Neural progenitor cell (in vitro differentiated cells): ENCODE measurements around the gene MRGPRE. TPM values are rescaled to one million over a fixed set of nuclear protein-coding genes. Genes with fewer than 3 reads are reported as not detected.
"Not testable (repeated sequence)": the region's sequence is repeated elsewhere in the genome, so short reads cannot be mapped to it uniquely, and the experiment has no call there.

Experiments used
- DNase-seq: peaks from one replicate; pipeline ENCODE4 v3.0.0-alpha.2; 2016; ENCODE audit warnings: low spot score
- H2AFZ ChIP-seq: fragments of 200-600 bp; sonication (generic); replicated peaks from 2 replicates; pipeline ENCODE4 v1.6.1; 2016; ENCODE audit warnings: antibody characterized with exemption
- H3F3A ChIP-seq: fragments of 200-600 bp; sonication (generic); 2 replicates; pipeline ENCODE4 v1.6.1; 2016; ENCODE audit warnings: antibody characterized with exemption, low read depth
- H3K27ac ChIP-seq: fragments of 200-600 bp; sonication (generic); 2 replicates; pipeline ENCODE4 v1.5.1; 2016; ENCODE audit warnings: mild to moderate bottlenecking
- H3K27me3 ChIP-seq: fragments of 200-600 bp; sonication (generic); 2 replicates; pipeline ENCODE4 v1.6.1; 2016; ENCODE audit warnings: mild to moderate bottlenecking, moderate library complexity
- H3K36me3 ChIP-seq: fragments of 200-600 bp; sonication (generic); 2 replicates; pipeline ENCODE4 v1.5.1; 2016
- H3K4me1 ChIP-seq: fragments of 200-600 bp; sonication (generic); 2 replicates; pipeline ENCODE4 v1.6.1; 2016; ENCODE audit warnings: mixed run types
- H3K4me2 ChIP-seq: fragments of 200-600 bp; sonication (generic); 2 replicates; pipeline ENCODE4 v1.6.1; 2016
- H3K4me3 ChIP-seq: fragments of 200-600 bp; sonication (generic); 2 replicates; pipeline ENCODE4 v1.5.1; 2016
- H3K79me2 ChIP-seq: fragments of 200-600 bp; sonication (generic); 2 replicates; pipeline ENCODE4 v1.6.1; 2016; ENCODE audit warnings: low read depth
- H3K9ac ChIP-seq: fragments of 200-600 bp; sonication (generic); 2 replicates; pipeline ENCODE4 v1.6.1; 2016
- H3K9me3 ChIP-seq: fragments of 200-600 bp; sonication (generic); 2 replicates; pipeline ENCODE4 v1.5.1; 2016; ENCODE audit warnings: low read depth
- H4K20me1 ChIP-seq: fragments of 200-600 bp; sonication (generic); 2 replicates; pipeline ENCODE4 v1.6.1; 2016; ENCODE audit warnings: low read depth
- H3K27ac Mint-ChIP-seq: 3 replicates; pipeline ENCODE4 v1.8.0; 2021; ENCODE audit warnings: mixed read lengths
- H3K27me3 Mint-ChIP-seq: 2 replicates; pipeline ENCODE4 v1.8.0; 2022; ENCODE audit warnings: low read depth, mild to moderate bottlenecking, inconsistent platforms, moderate library complexity, mixed read lengths; ENCODE audit not compliant: insufficient read depth
- H3K36me3 Mint-ChIP-seq: 3 replicates; pipeline ENCODE4 v1.8.0; 2021; ENCODE audit warnings: mixed read lengths
- H3K4me1 Mint-ChIP-seq: 3 replicates; pipeline ENCODE4 v1.8.0; 2021; ENCODE audit warnings: mixed read lengths
- H3K4me3 Mint-ChIP-seq: 3 replicates; pipeline ENCODE4 v1.8.0; 2021; ENCODE audit warnings: mild to moderate bottlenecking, moderate library complexity, mixed read lengths
- H3K9me3 Mint-ChIP-seq: 3 replicates; pipeline ENCODE4 v1.8.0; 2020; ENCODE audit warnings: mixed read lengths
- EZH2 ChIP-seq: fragments of 200-600 bp; sonication (generic); IDR thresholded peaks from 2 replicates; pipeline ENCODE4 v1.6.1; 2017; ENCODE audit warnings: antibody characterized with exemption, mild to moderate bottlenecking, moderate library complexity
- EZH2phosphoT487 ChIP-seq: fragments of 200-600 bp; sonication (generic); IDR thresholded peaks from 2 replicates; pipeline ENCODE4 v1.6.1; 2017; ENCODE audit warnings: antibody characterized with exemption
- total RNA-seq: library from RNA; depleted of rRNA; stranded (reverse); fragments of >200 nt; gene quantifications from 2 replicates; pipeline ENCODE4 v1.2.3, GENCODE V29; 2015; ENCODE audit warnings: low replicate concordance
- TF ChIP-seq, protein P1 (sequence below): fragments of 200-600 bp; sonication (generic); IDR thresholded peaks from 2 replicates; pipeline ENCODE4 v1.5.1; 2017; ENCODE audit warnings: antibody characterized with exemption, mild to moderate bottlenecking

The MRGPRE gene, protein sequence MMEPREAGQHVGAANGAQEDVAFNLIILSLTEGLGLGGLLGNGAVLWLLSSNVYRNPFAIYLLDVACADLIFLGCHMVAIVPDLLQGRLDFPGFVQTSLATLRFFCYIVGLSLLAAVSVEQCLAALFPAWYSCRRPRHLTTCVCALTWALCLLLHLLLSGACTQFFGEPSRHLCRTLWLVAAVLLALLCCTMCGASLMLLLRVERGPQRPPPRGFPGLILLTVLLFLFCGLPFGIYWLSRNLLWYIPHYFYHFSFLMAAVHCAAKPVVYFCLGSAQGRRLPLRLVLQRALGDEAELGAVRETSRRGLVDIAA
- total RNA-seq = not detected in 2 replicates

DNA sequence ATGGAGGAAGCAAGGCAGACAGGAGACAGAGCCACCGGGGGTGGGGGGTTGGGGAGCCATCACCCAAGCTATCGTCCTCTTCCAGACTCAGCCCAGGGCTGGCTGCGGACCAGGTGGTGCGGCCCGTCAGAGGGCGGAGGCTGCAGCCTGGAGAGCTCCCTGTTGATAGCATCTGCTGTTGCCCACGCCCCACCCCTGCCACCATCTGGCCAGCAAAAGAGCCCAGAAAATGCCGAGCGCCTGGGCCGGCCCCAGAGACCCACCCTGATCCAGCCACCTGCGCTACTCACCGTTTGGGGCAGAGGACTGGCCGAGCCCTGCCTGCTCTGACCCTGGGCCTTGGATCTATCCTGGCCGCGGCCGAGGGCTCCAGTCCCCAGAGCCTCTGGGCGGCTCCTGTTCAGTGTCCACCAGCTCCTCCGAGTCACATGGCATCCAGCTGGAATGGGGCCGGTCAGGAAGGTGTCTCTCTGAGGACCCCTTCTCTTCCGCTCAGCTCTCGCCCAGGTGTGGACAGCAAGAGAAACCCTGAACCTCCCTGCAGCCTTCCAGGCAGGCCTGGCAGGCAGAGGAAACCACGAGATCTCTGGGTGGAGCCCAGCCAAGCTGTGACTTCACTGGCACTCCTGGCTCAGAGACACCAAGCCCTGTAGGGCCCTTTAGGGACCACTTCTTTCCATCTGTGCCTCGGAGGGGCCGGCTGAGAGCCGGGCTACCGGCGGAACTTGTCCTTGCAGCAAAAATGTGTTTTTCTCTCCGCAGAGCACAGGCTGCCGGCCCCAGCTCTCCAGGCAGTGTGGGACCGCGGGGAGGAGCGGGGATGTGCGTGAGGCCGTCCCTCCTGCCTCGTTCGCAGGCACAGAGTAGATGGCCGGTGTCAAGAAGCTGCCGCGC is at the start of gene MRGPRE:
MRGPRE (minus strand) TSS at position 567 of the 894 bp plus-strand sequence. CDS start 3,618 bp downstream, outside the sequence.
- DNase-seq = no peak
- Histone ChIP-seq H3K4me2 (no peak within 1 kb of the TSS), H3K79me2 (no peaks in the 10 kb centered on the region)

GRCh38 chr11:3281146-3281545 is 48.9 kb upstream of the MRGPRE start:
- H3K4me3 ChIP-seq, H3K36me3 ChIP-seq, H3K9me3 ChIP-seq, H3K27ac Mint-ChIP-seq, H4K20me1 ChIP-seq, H3K4me1 Mint-ChIP-seq, H3K4me2 ChIP-seq, H3K9me3 Mint-ChIP-seq, H3K27ac ChIP-seq, DNase-seq, H3K79me2 ChIP-seq, H3K4me1 ChIP-seq, H3K9ac ChIP-seq, H3F3A ChIP-seq, H3K36me3 Mint-ChIP-seq, H3K27me3 ChIP-seq, H3K27me3 Mint-ChIP-seq, H2AFZ ChIP-seq, H3K4me3 Mint-ChIP-seq: not testable (repeated sequence)

More for the DNA sequence above, at the start of gene MRGPRE:
- Histone ChIP-seq H3K4me3 (no peak within 1 kb of the TSS), H3K27me3 (no peaks in the 10 kb centered on the region), H3K9ac (no peak within 1 kb of the TSS), H3K4me1 (no peaks in the 10 kb centered on the region), H3K9me3 (no peaks in the 10 kb centered on the region), H3K27ac (no peak within 1 kb of the TSS), H3F3A (no peaks in the 10 kb centered on the region), H4K20me1 (no peaks in the 10 kb centered on the region), H2AFZ (no peak within 1 kb of the TSS), H3K36me3 (no peaks in the 10 kb centered on the region)
- peaks cover 7% of the 10 kb centered on the region for H3K27me3 Mint-ChIP-seq
- no peak within 1 kb of the TSS for H3K4me3 Mint-ChIP-seq
- no peaks in the 10 kb centered on the region for H3K4me1 Mint-ChIP-seq
- no peaks in the 10 kb centered on the region for H3K9me3 Mint-ChIP-seq
- TF ChIP-seq EZH2phosphoT487 = no peak
- TF ChIP-seq EZH2 = no peak
- TF ChIP-seq, protein P1, sequence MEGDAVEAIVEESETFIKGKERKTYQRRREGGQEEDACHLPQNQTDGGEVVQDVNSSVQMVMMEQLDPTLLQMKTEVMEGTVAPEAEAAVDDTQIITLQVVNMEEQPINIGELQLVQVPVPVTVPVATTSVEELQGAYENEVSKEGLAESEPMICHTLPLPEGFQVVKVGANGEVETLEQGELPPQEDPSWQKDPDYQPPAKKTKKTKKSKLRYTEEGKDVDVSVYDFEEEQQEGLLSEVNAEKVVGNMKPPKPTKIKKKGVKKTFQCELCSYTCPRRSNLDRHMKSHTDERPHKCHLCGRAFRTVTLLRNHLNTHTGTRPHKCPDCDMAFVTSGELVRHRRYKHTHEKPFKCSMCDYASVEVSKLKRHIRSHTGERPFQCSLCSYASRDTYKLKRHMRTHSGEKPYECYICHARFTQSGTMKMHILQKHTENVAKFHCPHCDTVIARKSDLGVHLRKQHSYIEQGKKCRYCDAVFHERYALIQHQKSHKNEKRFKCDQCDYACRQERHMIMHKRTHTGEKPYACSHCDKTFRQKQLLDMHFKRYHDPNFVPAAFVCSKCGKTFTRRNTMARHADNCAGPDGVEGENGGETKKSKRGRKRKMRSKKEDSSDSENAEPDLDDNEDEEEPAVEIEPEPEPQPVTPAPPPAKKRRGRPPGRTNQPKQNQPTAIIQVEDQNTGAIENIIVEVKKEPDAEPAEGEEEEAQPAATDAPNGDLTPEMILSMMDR = no peak
- H3K36me3 Mint-ChIP-seq = no peaks in the 10 kb centered on the region
- no peak within 1 kb of the TSS for H3K27ac Mint-ChIP-seq

GRCh38 chr11:3280662-3281061 is 48.4 kb upstream of the MRGPRE start:
- not testable (repeated sequence) for H3K27ac ChIP-seq, H2AFZ ChIP-seq, H3K27me3 Mint-ChIP-seq, H3K9ac ChIP-seq, H3K4me3 Mint-ChIP-seq, H3K9me3 Mint-ChIP-seq, H3K9me3 ChIP-seq, H3K27ac Mint-ChIP-seq, DNase-seq, H3K4me2 ChIP-seq, H3K4me1 ChIP-seq, H3K4me3 ChIP-seq, H3K4me1 Mint-ChIP-seq, H3K27me3 ChIP-seq, H4K20me1 ChIP-seq, H3F3A ChIP-seq, H3K36me3 Mint-ChIP-seq, H3K36me3 ChIP-seq, H3K79me2 ChIP-seq

GRCh38 chr11:3278922-3279321 is 46.7 kb upstream of the MRGPRE start:
- H3K4me1 ChIP-seq, H3K36me3 ChIP-seq, H3K27me3 ChIP-seq, H3K4me1 Mint-ChIP-seq, H3K79me2 ChIP-seq, H3K9me3 ChIP-seq, H3K9ac ChIP-seq, H2AFZ ChIP-seq, H3K9me3 Mint-ChIP-seq, H3K4me2 ChIP-seq, H4K20me1 ChIP-seq, H3F3A ChIP-seq, H3K4me3 Mint-ChIP-seq, H3K27ac ChIP-seq, H3K36me3 Mint-ChIP-seq, H3K27me3 Mint-ChIP-seq, H3K27ac Mint-ChIP-seq, H3K4me3 ChIP-seq, DNase-seq: not testable (repeated sequence)

DNA sequence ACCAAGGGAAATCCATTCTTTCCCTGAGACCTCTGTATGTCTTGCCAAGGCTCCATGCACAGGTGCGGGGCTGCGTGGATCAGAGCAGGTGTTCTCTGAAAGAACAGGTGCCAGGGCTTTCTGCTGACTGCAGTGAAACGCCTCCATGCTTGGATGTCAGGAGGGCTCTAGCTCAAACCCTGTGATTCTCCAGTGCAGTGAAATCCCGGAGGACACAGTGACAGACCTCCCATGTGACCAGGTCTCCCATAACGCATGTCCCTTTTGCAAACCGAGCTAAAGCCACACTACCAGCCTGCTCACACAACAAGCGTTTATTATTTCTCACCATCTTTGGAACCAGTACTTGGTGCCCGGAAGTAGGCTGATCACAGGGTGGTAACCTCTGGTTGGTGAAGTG is 41.4 kb upstream of the MRGPRE start:
- H4K20me1 ChIP-seq, H3K36me3 Mint-ChIP-seq, H3K4me3 Mint-ChIP-seq: not testable (repeated sequence)

DNA sequence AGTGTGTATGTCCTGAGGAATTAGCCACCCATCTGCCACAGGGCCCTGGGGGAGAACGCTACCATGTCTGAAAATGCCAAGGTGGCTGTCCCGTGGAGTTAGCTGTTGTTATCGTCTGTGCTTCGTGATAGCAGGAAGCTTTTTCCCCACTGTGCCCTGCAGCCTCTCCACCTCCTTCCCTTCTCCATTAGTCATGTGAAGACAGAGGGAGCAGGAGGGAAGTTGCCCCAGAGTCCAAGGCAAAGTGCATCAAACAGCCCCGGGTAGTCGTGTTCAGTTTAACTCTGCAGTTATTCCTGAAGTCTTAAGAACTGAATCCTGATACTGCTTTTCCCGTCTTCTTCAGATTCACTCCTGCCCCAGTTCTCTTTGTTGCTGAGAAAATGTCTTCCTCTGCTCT is 30.3 kb upstream of the MRGPRE start:
- H3K36me3 ChIP-seq, H3K9me3 Mint-ChIP-seq, H3K27ac Mint-ChIP-seq: not testable (repeated sequence)

More for the DNA sequence above, 41.4 kb upstream of the MRGPRE start:
- not testable (repeated sequence) for H3K27me3 Mint-ChIP-seq, H3K4me2 ChIP-seq, H3K4me1 ChIP-seq, H3K4me1 Mint-ChIP-seq, H3K27me3 ChIP-seq, DNase-seq, H3K9me3 ChIP-seq, H3K9me3 Mint-ChIP-seq, H3K27ac Mint-ChIP-seq, H3F3A ChIP-seq, H3K27ac ChIP-seq, H3K36me3 ChIP-seq, H2AFZ ChIP-seq, H3K9ac ChIP-seq, H3K79me2 ChIP-seq, H3K4me3 ChIP-seq

GRCh38 chr11:3261831-3262230 is 29.6 kb upstream of the MRGPRE start:
- H3K4me3 Mint-ChIP-seq, H3K36me3 ChIP-seq, H3K79me2 ChIP-seq, H3K4me3 ChIP-seq, H3K27me3 Mint-ChIP-seq, H3F3A ChIP-seq, H3K9me3 ChIP-seq, H3K9me3 Mint-ChIP-seq, H3K9ac ChIP-seq, H3K27me3 ChIP-seq, H4K20me1 ChIP-seq, H3K4me1 Mint-ChIP-seq, H2AFZ ChIP-seq, H3K27ac Mint-ChIP-seq, H3K4me2 ChIP-seq, H3K27ac ChIP-seq, H3K4me1 ChIP-seq, H3K36me3 Mint-ChIP-seq, DNase-seq: not testable (repeated sequence)

More for the DNA sequence above, 30.3 kb upstream of the MRGPRE start:
- H3K4me1 Mint-ChIP-seq, H3K9ac ChIP-seq, H3K4me1 ChIP-seq, H3K4me3 ChIP-seq, H3K27ac ChIP-seq, H3K4me2 ChIP-seq, H3K27me3 Mint-ChIP-seq, H3K4me3 Mint-ChIP-seq, DNase-seq, H4K20me1 ChIP-seq, H3K9me3 ChIP-seq, H3K27me3 ChIP-seq, H3K36me3 Mint-ChIP-seq, H3K79me2 ChIP-seq, H2AFZ ChIP-seq, H3F3A ChIP-seq: not testable (repeated sequence)
